Activated CD4-positive, alpha-beta T cell treated with anti-CD3 and anti-CD28 coated beads for 1 hour (primary cell): Measurements from ENCODE around the gene OR4F15.
"Not testable (repeated sequence)": the region's sequence is repeated elsewhere in the genome, so short reads cannot be mapped to it uniquely, and the experiment has no call there.

Experiments
- DNase-seq: peaks from one replicate; pipeline ENCODE4 v3.0.0-alpha.2; 2020

Gene OR4F15, protein sequence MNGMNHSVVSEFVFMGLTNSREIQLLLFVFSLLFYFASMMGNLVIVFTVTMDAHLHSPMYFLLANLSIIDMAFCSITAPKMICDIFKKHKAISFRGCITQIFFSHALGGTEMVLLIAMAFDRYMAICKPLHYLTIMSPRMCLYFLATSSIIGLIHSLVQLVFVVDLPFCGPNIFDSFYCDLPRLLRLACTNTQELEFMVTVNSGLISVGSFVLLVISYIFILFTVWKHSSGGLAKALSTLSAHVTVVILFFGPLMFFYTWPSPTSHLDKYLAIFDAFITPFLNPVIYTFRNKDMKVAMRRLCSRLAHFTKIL

DNA sequence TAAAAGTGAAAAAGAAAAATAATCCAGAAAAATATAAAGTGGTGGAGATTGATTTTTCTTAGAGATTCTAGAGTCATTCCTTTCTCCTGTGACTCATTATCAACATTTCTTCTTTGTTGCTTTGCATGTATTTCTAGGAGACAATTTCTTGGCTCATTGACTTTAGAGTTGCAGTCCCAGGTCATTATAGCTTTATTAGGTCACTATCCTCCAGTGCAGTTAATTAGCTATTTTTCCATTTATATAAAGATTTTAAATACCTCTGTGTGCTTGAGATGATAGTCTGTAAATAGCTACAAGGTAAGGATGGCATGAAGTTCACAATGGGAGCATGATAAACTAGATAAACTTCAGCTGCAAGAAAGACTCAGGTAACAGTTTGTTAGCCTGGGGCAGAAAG, at the start of gene OR4F15:
Gene OR4F15 (plus strand): TSS at position 301 of the 400 bp plus-strand sequence. CDS start 5,985 bp downstream, outside the sequence.
- no peak for DNase-seq

DNA sequence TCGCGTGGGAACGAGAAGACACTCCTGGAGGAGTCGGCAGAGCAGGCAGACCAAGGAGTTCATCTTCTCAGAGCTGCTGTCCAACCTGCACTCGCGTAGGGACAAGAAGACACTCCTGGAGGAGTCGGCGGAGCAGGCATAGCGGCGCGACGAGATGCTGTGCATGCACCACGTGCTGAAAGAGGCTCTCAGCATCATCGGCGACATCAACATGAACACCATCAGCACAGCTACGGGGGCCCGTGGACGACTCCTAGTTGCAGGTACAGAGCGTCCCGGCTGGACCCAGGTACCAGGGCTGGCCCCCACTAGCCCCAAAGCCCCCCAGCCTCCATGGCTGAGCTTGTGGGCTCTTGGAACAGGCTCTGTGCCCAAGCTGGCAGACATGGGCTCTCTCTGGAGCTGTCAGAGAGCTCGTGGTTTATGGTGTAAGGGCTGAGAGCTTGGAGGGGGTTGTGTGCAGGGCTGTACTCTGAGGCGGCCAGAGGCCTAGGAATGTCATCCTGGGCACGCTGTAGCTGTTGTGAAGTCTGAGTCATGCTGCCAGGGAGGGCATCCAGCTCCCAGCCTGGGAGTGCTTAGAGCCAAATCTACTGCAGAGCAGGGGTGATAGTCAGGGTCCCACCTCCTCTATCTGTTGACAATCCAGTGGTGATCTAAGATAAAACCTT, 47.2 kb upstream of the OR4F15 start:
- not testable (repeated sequence) for DNase-seq

DNA sequence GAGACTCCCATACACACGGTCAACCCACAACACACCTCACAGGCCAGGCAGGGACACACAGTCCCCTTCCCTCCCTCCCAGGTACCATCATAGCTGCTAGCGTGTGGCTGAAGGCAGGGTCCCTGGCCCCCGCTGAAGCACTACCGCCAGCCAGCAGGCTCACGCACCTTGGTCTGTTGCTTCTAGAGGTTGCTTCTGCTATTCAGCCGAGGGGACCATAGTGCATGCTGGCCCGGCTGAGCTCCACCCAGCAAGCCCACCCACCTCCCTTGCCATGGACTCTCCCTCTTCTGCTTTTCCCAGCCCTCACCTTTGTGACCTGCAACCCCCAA, 46.7 kb upstream of the OR4F15 start:
- not testable (repeated sequence) for DNase-seq

DNA sequence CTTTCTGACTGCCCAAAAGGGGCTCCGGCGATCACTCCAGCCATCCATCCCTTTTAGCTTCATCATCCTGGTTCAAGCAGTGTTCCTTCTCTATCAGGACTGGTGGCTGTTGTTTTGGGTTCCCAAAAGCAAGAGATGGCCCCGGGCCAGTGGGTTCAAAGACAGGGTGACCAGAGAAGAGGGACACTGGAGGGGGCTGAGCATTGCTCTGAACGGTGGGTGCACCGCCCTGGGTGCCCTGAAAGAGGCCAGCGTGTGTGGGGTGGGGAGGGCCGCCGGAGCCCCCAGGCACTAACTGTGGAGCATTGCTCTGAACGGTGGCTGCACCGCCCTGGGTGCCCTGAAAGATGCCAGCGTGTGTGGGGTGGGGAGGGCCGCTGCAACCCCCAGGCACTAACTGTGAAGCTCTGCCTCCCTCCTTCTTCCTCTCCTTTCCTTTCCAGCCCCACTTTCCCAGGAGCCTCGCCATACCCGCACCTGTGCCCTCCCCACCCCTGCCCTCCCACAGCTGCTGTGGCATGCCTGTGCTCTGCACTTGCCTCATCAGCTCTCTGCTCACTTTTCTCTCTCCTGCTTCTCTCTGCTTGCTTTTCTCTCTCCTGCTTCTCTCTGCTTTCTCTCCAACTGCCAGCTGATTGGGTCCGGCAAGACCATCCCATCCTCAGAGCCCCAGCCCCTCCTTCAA, 46.1 kb upstream of the OR4F15 start:
- DNase-seq: no peak

DNA sequence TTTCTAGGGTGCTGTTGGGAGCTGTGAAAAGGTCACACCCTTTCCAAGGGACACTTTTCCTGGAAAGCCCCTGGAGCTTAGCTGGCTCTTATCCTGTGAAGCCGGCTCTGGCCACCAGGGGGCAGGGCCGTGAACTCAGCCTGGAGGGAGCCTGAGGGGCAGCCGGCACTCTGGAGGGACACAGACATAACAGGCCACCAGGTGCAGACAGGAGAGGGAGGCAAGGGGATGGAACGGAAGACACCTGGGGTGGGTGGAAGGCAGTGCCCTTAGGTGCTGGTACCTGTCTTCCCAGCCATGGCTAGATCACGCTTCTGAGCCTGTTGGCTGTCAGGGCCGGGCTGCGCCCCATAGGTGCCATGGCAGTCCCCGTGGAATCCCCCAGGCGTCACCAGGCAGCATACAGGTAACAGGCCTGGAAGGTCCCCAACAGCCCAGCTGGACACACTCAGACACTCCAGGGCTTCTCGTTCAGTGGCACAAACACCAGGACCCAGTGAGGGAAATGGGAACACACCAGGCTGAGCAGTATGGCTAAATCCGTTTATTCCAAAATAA, 44.8 kb upstream of the OR4F15 start:
- not testable (repeated sequence) for DNase-seq

DNA sequence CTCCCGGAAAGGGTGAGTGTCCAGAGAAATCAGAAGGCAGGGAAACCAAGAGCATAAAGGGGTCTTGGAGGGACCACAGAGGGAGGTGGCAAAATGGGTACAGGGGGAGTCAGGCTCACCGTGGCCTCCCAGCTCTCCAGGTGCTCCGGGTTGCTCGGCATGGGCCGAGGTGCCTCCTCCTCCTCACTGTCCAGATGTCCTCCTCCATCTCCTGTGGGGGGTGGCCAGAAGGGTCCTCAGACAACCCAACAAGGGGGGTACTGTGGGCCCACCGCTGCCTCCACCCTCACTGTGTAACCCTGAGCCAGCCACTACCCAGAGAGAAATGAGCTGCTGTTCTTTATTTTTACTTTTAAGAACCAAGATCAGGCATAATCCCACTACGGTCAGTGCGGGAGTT, 39.1 kb upstream of the OR4F15 start:
- no peak for DNase-seq

DNA sequence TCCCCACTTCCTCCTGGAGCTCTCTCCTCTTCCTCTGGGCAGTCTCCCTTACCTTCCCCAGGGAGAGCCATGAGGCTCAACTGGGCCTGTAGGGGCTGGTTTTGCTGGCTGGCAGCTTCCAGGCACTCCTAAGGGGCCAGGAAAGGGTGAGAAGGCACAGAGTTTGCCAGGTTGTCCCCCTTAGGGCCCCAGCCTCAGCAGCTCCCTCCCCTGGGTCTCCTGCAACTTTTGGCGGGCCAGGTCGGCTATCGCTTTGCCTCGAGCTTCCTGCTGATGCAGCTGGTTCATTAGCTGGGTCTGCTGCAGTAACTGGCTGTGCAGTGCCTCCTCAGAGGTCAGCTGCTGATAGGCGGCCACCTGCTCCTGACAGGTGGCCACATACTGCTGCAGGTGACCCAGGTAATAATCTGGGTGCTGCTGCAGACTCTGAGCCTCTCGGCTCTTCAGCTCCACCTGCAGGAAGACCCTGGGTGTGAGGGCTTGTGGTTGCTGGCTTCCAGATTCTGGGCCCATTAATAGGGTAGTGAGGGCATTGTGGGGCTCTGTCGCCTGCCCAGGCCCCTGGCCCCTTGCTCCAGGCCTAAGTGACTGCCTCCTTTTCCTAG, 38.4 kb upstream of the OR4F15 start:
- DNase-seq: no peak

DNA sequence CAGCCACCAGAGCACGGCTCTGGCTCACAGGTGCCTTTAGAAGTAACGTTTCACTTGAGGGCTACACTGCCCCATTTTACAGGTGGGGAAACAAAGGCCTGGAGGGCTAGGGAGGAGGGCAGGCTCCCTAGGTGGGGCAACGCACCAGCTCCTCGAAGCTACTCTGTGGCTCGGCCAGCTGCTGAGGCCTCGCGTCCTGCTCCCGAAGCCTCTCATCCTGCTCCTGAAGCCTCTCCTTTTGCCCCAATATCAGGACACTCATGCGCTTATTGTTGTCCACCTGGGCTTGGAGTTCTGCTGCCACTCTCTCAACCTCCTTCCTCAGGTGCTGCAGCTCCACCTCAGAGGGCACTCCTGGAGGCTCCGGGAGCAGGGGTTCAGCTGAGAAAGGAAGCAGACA, 36.9 kb upstream of the OR4F15 start:
- DNase-seq: no peak

DNA sequence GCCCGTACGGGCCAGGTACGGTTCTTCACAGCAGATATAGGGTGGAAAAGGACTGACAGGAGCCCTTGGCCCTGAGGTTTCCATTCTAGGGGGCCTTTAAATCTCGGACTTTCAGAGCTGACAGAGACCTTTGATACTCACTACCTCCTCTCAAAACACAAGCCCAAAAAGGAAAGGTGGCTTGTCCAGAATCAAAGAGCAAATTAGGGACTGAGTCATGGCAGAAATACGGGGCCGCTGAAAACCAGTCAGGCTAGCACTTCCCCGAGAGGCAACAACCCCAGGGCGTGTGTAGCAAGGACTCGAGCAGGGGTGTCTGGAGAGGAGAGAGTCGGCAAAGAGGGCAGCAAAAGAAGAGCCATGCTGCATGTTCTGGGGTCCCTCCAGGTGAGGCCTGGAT, 33.4 kb upstream of the OR4F15 start:
- not testable (repeated sequence) for DNase-seq

DNA sequence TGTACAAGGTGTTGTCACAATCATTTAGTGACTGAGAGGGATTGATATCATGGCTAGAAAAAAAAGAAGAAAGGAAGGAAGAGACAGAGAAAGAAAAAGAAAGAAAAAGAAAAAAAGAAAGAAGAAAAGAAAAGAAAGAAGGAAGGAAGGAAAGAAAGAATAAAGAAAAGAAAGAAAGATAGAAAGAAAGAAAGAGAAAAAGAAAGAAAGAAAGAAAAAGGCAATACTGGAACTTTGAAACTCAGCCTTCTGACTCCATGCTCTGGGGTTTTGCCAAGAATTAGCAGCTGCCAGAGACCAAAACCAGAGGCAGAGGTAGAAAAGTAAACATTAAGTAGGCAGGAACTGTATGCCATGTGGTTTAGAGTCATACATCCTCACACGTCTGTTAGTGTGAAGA, 31.8 kb upstream of the OR4F15 start:
- not testable (repeated sequence) for DNase-seq

DNA sequence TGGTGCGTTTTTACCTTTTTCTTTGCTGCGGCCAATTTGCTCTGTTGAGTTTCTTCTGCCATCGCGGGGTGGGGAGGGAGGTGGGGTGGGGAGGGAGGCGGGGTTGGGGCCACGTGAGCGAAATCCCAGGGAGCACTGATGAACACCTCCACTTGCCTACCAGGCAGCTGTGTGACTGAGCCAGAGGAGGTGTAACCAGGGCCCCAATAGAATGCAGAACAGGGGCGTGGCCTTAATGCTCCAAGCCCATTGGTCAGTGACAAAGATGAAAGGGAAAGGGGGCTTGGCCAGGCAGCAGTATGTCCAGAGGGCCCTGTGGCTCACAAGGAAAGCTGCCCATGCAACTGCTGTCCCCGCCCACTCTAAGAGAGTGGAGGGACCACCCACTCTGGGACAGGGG, 30.1 kb upstream of the OR4F15 start:
- no peak for DNase-seq

DNA sequence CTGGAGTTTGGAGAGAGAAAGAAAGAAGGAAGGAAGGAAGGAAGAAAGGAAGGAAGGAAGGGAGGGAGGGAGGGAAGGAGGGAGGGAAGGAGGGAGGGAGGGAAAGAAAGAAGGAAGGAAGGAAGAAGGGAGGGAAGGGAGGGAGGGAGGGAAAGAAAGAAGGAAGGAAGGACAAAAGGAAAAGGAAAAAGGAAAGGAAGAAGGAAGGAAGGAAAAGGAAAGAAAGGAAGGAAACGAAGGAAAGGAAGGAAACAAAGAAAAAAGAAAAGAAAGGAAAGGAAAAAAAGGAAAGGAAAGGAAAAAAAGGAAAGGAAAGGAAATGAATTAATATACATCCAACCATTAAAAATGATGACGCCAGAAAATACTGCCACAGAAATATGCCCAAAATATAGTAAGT, 27.4 kb upstream of the OR4F15 start:
- no peak for DNase-seq

DNA sequence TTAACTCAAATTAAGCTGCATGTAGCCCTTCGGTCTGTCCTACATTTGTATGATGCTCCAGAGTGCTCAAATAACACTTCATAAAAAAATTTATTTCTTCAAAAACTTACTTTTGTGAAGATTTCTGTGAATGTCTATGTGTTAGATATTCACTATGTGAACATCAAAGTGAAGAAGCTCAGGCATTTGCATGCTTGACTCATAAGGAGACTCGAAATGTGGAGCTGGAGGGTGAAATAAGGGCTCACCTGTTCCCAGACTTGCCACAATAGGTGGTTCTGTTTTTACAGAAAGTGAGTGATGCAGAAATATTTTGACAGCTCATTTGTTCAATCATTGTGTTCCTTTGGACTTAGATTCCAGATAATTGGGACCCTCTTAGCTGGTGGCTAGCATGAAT, 25.6 kb upstream of the OR4F15 start:
- not testable (repeated sequence) for DNase-seq

DNA sequence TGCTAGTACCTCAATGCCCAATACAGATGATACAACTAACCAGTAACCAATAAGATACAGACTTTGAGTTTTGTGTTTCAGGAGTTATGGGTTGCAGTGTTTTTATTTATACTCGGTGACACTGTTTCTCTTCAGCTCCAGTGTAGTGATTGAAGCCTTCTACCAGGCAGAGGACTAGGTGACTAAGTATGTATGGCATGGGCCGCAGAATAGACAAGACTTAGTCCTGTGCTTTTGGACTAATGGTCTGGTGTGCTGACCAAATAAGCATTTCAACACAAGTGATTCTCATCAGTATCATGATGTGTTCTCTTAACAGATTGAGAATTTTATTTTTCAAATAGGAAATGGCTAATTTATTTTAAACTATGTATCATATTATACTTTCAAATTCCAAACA, 24.0 kb upstream of the OR4F15 start:
- DNase-seq: not testable (repeated sequence)

DNA sequence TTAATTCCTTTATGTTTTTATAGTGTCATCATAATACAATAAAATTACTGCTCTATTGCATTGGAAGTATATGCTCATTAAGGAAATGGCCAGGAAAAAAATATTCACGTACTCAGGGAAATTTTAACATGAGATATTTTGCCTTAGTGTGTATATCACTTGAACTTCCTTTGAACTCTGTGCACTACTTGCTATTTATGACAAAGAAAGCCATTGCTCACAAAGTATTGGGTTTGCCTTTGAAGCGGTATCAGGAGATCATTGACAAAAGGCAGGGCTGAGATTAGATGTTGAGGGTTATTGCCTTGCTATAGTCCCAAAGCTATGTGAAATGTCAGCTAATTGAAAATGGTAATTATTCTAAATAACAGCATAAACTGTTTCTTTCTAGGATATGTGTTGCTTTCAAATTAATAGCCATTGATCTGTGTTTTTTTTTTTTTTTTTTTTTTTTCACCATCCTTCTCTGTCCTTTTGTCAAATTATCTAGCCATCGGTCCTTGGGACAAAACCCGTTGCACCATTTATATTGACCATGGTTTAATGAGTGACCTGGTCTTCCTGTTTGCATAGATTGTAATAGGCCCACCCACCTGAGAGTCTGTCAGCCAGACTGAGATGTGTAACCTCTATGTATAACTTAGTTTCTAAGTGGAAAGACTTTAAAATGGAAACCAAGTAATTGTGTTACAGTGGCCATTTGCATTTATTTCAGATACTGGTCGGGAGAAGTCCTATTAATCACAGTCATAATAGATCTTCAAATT, 23.3 kb upstream of the OR4F15 start:
- not testable (repeated sequence) for DNase-seq

DNA sequence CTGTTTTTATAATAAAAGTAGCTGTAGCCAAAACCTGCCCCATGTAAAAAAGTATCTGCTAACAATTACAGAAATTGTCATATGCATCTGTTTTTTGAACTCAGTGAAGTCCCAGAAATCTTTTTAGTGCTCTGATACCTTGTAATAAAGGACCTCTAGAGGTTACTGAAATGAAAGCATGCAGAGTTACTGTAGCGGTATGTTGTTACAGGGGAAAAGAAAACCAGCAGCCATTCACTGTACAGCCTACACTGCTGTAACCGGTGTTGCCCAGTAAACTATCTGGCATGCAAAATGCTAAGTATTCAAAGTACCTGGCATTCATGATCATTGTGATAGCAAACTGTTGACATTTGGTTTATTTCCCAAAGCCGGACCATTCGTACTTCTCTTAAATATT, 21.3 kb upstream of the OR4F15 start:
- DNase-seq: not testable (repeated sequence)

DNA sequence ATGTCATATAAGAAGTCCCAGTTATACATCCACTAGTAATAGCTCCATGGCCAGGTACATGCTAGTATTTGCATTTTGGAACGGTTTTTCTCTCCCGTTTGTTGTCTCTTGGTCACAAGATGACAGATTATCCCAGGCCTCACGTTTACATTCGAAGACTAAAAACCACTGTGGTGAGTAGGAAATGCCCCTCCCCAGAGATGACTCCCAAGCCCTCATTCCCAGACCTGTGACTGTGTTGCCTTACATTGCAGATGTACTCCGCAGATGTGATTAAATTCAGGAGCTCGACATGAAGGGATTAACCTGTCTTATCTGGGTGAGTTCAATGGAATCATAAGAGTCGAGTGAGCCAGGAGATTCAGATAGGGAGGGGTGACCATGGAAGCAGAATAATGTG, 18.0 kb upstream of the OR4F15 start:
- DNase-seq: not testable (repeated sequence)

DNA sequence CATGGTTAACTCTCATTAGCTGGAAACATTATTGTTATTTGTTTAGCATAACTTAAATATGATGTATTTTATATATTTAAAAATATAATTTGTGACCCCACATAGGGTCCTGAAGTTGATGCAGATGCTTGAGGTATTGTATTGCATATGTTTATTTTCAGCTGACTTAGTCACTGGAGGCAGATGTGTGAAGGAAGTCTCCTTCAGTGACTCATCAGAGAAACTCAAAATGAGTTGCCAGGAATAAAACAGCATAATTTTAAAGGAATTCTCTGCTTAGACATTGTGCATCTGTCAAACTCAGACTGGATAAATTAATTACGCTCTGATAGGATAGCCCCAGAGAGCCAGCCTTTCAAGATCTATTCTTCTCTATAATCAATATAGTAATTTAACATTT, 16.5 kb upstream of the OR4F15 start:
- no peak for DNase-seq

DNA sequence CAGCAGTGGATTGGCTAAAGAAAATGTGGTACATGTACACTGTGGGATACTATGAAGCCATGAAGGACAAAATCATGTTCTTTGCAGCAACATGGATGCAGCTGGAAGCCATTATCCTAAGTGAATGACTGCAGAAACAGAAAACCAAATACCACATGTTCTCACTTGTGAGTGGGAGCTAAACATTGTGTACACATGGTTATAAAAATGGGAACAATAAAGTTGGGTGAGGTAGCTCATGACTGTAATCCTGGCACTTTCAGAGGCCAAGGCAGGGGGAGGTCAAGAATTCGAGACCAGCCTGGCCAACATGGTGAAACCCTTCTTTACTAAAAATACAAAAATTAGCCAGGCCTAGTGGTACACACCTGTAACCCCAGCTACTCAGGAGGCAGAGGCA, 12.3 kb upstream of the OR4F15 start:
- DNase-seq: no peak

DNA sequence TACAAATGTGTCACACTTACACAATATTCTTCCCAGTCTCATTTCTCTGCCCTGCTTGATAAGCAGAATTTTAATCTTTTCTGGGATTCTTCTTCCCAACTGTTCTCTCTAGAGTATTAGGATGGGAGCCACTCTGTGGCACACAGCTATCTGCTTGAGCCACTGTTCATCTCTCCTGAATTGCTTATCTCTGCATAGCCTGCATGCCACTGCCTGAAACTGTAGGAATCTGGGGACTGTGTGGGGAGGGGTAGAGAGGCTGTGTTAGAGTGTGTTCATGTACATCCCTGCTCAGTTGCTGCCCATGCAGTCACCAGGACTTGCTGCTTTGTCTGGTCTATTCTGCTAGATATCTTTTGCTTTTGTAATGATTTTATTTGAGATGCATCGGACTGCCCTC, 11.0 kb upstream of the OR4F15 start:
- no peak for DNase-seq

DNA sequence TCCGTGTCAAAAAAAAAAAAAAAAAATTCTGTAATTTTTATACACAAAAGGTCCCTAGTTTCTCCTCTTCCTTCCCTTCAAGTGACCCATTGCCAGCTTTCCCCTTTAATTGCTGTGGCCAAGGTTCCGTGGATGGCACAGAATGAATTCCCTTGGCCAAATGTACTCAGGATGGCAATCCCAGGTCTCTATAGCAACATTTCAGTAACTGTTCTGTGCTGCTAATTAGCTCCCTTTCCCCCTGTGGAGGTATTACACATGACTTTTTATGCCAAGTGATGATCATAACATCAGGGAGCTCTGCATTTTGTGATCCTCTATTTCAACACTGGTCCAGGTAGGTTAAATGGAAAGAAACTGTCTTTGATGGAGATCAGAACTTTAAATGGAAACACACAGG, 8.8 kb upstream of the OR4F15 start, which contains the start of gene OR4F6:
Gene OR4F6 (plus strand): TSS at position 301 of the 400 bp plus-strand sequence. CDS start 2,211 bp downstream, outside the sequence.
- no peak for DNase-seq

DNA sequence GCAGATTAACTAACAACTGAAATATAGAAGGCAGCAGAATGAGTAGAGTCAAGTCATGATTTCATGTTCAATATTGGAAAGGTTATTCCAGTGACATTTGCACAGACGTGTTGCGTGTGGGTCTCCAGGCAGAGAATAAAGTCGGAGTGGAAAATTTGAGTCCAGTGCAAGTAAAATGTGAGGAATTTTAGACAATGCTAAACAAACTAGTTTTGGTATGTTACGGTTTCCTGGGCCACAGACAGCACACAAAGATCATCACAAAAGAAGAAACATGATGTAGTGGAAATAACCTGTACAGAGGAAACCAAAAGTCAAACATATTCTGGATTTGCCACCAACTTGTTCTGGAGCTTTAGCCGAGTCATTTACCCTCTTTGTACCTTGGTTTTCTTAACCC, 8.3 kb upstream of the OR4F15 start:
- no peak for DNase-seq
